WTC11 (cell line): ENCODE measurements around the gene JCHAIN. TPM values are rescaled to one million over a fixed set of nuclear protein-coding genes. Genes with fewer than 3 reads are reported as not detected.

ENCODE experiments used
- AR ChIP-seq: fragments of 250-450 bp; sonication (Bioruptor Pico); IDR thresholded peaks from 2 replicates; pipeline ENCODE4 v1.9.0; 2021; ENCODE audit warnings: mild to moderate bottlenecking
- CREM ChIP-seq: sonication (generic); formaldehyde crosslinking; IDR thresholded peaks from 2 replicates; pipeline ENCODE4 v1.8.1; 2022; ENCODE audit warnings: mild to moderate bottlenecking, missing genetic modification reagents, moderate library complexity
- E2F4 ChIP-seq: sonication (generic); formaldehyde crosslinking; IDR thresholded peaks from 2 replicates; pipeline ENCODE4 v1.8.1; 2022; ENCODE audit warnings: low read depth, mild to moderate bottlenecking, moderate library complexity, missing genetic modification reagents, borderline replicate concordance
- ELF4 ChIP-seq: sonication (generic); formaldehyde crosslinking; IDR thresholded peaks from 2 replicates; pipeline ENCODE4 v1.8.1; 2022; ENCODE audit warnings: low read depth, mild to moderate bottlenecking, moderate library complexity, missing genetic modification reagents
- FOXJ3 ChIP-seq: sonication (generic); formaldehyde crosslinking; IDR thresholded peaks from 2 replicates; pipeline ENCODE4 v1.9.0; 2021; ENCODE audit warnings: missing genetic modification reagents, mild to moderate bottlenecking, borderline replicate concordance
- FOXP1 ChIP-seq: sonication (generic); formaldehyde crosslinking; IDR thresholded peaks from 2 replicates; pipeline ENCODE4 v1.8.0; 2022; ENCODE audit warnings: missing genetic modification reagents, mild to moderate bottlenecking, moderate library complexity, borderline replicate concordance
- GABPB1 ChIP-seq: sonication (generic); formaldehyde crosslinking; IDR thresholded peaks from 2 replicates; pipeline ENCODE4 v1.8.1; 2023; ENCODE audit warnings: mild to moderate bottlenecking, missing genetic modification reagents
- HMGXB4 ChIP-seq: sonication (generic); formaldehyde crosslinking; IDR thresholded peaks from 2 replicates; pipeline ENCODE4 v1.8.1; 2023; ENCODE audit warnings: mild to moderate bottlenecking, moderate library complexity, missing genetic modification reagents
- KAT7 ChIP-seq: sonication (generic); formaldehyde crosslinking; IDR thresholded peaks from 2 replicates; pipeline ENCODE4 v1.8.1; 2023; ENCODE audit warnings: missing genetic modification reagents, mild to moderate bottlenecking, borderline replicate concordance
- MYBL2 ChIP-seq: sonication (generic); formaldehyde crosslinking; IDR thresholded peaks from 2 replicates; pipeline ENCODE4 v1.8.1; 2023; ENCODE audit warnings: mild to moderate bottlenecking, moderate library complexity, missing genetic modification reagents
- SMAD3 ChIP-seq: sonication (generic); formaldehyde crosslinking; IDR thresholded peaks from 2 replicates; pipeline ENCODE4 v1.8.0; 2022; ENCODE audit warnings: missing genetic modification reagents, mild to moderate bottlenecking, borderline replicate concordance
- SMAD4 ChIP-seq: sonication (generic); formaldehyde crosslinking; IDR thresholded peaks from 2 replicates; pipeline ENCODE4 v1.8.0; 2022; ENCODE audit warnings: mild to moderate bottlenecking, missing genetic modification reagents
- TCF7 ChIP-seq: sonication (generic); formaldehyde crosslinking; IDR thresholded peaks from 2 replicates; pipeline ENCODE4 v1.8.0; 2022; ENCODE audit warnings: mild to moderate bottlenecking, low read depth, missing genetic modification reagents, moderate library complexity
- TEAD4 ChIP-seq: sonication (generic); formaldehyde crosslinking; IDR thresholded peaks from 2 replicates; pipeline ENCODE4 v1.8.0; 2022; ENCODE audit warnings: mild to moderate bottlenecking, missing genetic modification reagents
- TP53 ChIP-seq: sonication (generic); formaldehyde crosslinking; IDR thresholded peaks from 2 replicates; pipeline ENCODE4 v1.8.1; 2023; ENCODE audit warnings: mild to moderate bottlenecking, missing genetic modification reagents
- ZNF416 ChIP-seq: fragments of 250-450 bp; sonication (Bioruptor Pico); IDR thresholded peaks from 2 replicates; pipeline ENCODE4 v1.9.0; 2021; ENCODE audit warnings: mild to moderate bottlenecking, inconsistent platforms
- ZNF423 ChIP-seq: fragments of 250-450 bp; sonication (Bioruptor Pico); IDR thresholded peaks from 2 replicates; pipeline ENCODE4 v2.1.2; 2022; ENCODE audit warnings: mild to moderate bottlenecking, moderate library complexity
- total RNA-seq: library from RNA; stranded (reverse); gene quantifications from 3 replicates; pipeline ENCODE4 v1.2.3, GENCODE V29; 2021
- TF ChIP-seq, protein P1 (sequence below): sonication (generic); formaldehyde crosslinking; conservative IDR thresholded peaks from 2 replicates; pipeline ENCODE4 v1.8.1; 2023; ENCODE audit warnings: mild to moderate bottlenecking, low read depth, missing genetic modification reagents, moderate library complexity
- TF ChIP-seq, protein P2 (sequence below): fragments of 250-450 bp; sonication (Bioruptor Pico); IDR thresholded peaks from 2 replicates; pipeline ENCODE4 v1.9.0; 2021; ENCODE audit warnings: moderate library complexity, mild to moderate bottlenecking, inconsistent platforms, borderline replicate concordance
- TF ChIP-seq, protein P3 (sequence below): sonication (generic); formaldehyde crosslinking; IDR thresholded peaks from 2 replicates; pipeline ENCODE4 v1.8.0; 2023; ENCODE audit warnings: mild to moderate bottlenecking, missing genetic modification reagents
- TF ChIP-seq, protein P4 (sequence below): sonication (generic); formaldehyde crosslinking; IDR thresholded peaks from 2 replicates; pipeline ENCODE4 v1.8.1; 2023; ENCODE audit warnings: mild to moderate bottlenecking, missing genetic modification reagents, moderate library complexity
- TF ChIP-seq, protein P5 (sequence below): sonication (generic); formaldehyde crosslinking; IDR thresholded peaks from 2 replicates; pipeline ENCODE4 v1.8.1; 2022; ENCODE audit warnings: mild to moderate bottlenecking, moderate library complexity, missing genetic modification reagents

The JCHAIN gene
- total RNA-seq, 1 experiment from 2014 or later = 0.68 TPM

DNA sequence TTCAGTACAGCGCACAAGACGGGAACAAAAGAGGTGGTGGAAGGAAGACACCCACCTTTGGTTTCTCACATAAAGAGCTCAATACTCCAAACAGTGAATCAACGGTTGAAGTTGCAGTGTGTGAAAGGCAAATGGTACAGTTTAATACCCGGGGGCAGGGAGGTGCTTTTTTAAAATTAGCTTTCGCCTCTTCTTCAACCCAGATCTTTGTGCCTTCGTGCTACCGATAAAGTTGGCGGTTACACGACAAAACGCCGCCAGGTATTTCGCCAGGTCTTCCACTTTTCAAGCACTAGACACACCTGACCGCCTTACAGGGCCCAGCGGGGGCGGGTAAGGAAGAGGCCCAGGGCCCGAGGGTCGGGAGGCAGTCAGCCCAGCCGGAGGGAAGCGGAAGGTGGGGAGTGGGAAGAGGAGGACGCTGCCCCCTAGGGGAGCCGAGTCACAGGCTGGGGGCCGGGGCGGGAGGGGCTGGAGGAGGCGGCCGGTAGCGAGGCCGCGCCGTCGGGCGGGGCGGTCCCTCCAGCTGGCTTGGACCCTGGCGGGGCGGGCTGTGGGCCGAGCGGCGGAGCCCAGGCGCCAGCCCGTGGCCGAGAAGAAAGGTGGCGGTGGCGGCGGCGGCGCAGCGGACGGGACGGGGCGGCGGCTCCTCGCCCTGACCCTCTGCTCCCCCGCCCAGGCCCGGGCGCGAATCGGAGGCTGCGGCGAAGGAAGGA lies 38.1 kb upstream of the JCHAIN start (continued):
- peak; percentile 92; the same call in 1 of the 2 replicates for TF ChIP-seq TP53 (CRISPR knock-in tag)
- TF ChIP-seq AR = no peak
- TF ChIP-seq, protein P1, sequence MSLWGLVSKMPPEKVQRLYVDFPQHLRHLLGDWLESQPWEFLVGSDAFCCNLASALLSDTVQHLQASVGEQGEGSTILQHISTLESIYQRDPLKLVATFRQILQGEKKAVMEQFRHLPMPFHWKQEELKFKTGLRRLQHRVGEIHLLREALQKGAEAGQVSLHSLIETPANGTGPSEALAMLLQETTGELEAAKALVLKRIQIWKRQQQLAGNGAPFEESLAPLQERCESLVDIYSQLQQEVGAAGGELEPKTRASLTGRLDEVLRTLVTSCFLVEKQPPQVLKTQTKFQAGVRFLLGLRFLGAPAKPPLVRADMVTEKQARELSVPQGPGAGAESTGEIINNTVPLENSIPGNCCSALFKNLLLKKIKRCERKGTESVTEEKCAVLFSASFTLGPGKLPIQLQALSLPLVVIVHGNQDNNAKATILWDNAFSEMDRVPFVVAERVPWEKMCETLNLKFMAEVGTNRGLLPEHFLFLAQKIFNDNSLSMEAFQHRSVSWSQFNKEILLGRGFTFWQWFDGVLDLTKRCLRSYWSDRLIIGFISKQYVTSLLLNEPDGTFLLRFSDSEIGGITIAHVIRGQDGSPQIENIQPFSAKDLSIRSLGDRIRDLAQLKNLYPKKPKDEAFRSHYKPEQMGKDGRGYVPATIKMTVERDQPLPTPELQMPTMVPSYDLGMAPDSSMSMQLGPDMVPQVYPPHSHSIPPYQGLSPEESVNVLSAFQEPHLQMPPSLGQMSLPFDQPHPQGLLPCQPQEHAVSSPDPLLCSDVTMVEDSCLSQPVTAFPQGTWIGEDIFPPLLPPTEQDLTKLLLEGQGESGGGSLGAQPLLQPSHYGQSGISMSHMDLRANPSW (CRISPR knock-in tag) = 0 out of 2 replicates have a peak, but pooled peaks have one; percentile 51
- TF ChIP-seq TCF7 = no peak
- no peak; the same call in 1 of the 2 replicates for TF ChIP-seq ZNF423 (CRISPR knock-in tag)
- TF ChIP-seq KAT7 (CRISPR knock-in tag) = 0 out of 2 replicates have a peak, but pooled peaks have one; percentile 13
- no peak for TF ChIP-seq ELF4 (CRISPR knock-in tag)
- TF ChIP-seq, protein P2, sequence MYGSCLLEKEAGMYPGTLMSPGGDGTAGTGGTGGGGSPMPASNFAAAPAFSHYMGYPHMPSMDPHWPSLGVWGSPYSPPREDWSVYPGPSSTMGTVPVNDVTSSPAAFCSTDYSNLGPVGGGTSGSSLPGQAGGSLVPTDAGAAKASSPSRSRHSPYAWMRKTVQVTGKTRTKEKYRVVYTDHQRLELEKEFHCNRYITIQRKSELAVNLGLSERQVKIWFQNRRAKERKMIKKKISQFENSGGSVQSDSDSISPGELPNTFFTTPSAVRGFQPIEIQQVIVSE (CRISPR knock-in tag) = no peak
- TF ChIP-seq, protein P3, sequence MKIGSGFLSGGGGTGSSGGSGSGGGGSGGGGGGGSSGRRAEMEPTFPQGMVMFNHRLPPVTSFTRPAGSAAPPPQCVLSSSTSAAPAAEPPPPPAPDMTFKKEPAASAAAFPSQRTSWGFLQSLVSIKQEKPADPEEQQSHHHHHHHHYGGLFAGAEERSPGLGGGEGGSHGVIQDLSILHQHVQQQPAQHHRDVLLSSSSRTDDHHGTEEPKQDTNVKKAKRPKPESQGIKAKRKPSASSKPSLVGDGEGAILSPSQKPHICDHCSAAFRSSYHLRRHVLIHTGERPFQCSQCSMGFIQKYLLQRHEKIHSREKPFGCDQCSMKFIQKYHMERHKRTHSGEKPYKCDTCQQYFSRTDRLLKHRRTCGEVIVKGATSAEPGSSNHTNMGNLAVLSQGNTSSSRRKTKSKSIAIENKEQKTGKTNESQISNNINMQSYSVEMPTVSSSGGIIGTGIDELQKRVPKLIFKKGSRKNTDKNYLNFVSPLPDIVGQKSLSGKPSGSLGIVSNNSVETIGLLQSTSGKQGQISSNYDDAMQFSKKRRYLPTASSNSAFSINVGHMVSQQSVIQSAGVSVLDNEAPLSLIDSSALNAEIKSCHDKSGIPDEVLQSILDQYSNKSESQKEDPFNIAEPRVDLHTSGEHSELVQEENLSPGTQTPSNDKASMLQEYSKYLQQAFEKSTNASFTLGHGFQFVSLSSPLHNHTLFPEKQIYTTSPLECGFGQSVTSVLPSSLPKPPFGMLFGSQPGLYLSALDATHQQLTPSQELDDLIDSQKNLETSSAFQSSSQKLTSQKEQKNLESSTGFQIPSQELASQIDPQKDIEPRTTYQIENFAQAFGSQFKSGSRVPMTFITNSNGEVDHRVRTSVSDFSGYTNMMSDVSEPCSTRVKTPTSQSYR (CRISPR knock-in tag) = no peak; the same call in 1 of the 2 replicates
- TF ChIP-seq MYBL2 = peak; percentile 49; the same call in 1 of the 2 replicates
- TF ChIP-seq ZNF416 (CRISPR knock-in tag) = 0 out of 2 replicates have a peak, but pooled peaks have one; percentile 6
- TF ChIP-seq, protein P4, sequence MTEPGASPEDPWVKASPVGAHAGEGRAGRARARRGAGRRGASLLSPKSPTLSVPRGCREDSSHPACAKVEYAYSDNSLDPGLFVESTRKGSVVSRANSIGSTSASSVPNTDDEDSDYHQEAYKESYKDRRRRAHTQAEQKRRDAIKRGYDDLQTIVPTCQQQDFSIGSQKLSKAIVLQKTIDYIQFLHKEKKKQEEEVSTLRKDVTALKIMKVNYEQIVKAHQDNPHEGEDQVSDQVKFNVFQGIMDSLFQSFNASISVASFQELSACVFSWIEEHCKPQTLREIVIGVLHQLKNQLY = no peak
- no peak for TF ChIP-seq SMAD4
- no peak for TF ChIP-seq E2F4
- no peak for TF ChIP-seq CREM (CRISPR knock-in tag)
- no peak for TF ChIP-seq FOXJ3
- no peak for TF ChIP-seq GABPB1 (CRISPR knock-in tag)
- TF ChIP-seq HMGXB4 = peak; percentile 60; the same call in 1 of the 2 replicates
- TF ChIP-seq TEAD4 = no peak
- TF ChIP-seq, protein P5, sequence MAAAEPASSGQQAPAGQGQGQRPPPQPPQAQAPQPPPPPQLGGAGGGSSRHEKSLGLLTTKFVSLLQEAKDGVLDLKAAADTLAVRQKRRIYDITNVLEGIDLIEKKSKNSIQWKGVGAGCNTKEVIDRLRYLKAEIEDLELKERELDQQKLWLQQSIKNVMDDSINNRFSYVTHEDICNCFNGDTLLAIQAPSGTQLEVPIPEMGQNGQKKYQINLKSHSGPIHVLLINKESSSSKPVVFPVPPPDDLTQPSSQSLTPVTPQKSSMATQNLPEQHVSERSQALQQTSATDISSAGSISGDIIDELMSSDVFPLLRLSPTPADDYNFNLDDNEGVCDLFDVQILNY (CRISPR knock-in tag) = peak; percentile 58; the same call in 1 of the 2 replicates
- 0 out of 2 replicates have a peak, but pooled peaks have one; percentile 16 for TF ChIP-seq FOXP1 (CRISPR knock-in tag)
- TF ChIP-seq SMAD3 (CRISPR knock-in tag) = no peak
